HG03565 (cell line): ENCODE measurements around the gene ZNF550.

ENCODE experiments used
- ATAC-seq: cut with Tn5 transposase; IDR thresholded peaks from one replicate; pipeline ENCODE4 v1.9.1; 2021; ENCODE audit warnings: mild to moderate bottlenecking, moderate library complexity; ENCODE audit not compliant: unreplicated experiment

Gene ZNF550

DNA sequence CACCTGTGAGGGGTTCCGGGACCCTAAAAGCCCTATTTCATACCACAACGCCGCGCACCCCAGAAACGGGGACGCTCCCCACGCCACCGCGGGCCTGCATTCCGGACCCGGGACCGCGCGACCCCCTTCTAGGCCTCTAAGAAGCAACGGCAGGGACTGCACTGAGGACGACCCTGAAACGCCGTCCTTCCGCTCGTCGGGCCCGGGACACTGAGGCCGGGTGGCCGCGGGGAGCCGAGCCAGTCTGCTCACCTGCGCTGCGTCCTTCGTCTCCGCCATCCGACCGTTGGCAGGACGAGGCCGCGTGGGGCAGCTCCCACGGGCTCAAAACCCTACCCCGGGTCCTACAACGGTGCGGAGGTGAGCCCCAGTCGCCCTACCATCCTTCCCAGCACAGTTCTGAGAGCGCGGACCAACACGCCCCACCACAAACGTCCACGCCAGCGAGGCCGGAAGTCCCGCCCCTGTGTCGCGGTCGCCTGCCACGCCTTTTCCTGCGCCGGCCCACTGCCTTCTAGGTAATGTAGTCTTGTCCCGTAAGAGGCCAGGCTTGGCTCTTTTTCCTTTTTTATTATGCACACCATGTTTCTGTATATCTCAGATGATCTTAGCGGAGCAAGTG is at the start of gene ZNF550:
TSS of gene ZNF550 (minus strand) at position 460 of the 622 bp plus-strand sequence. CDS start at position 279, 181 bp downstream.
- peak; percentile 85 for ATAC-seq

DNA sequence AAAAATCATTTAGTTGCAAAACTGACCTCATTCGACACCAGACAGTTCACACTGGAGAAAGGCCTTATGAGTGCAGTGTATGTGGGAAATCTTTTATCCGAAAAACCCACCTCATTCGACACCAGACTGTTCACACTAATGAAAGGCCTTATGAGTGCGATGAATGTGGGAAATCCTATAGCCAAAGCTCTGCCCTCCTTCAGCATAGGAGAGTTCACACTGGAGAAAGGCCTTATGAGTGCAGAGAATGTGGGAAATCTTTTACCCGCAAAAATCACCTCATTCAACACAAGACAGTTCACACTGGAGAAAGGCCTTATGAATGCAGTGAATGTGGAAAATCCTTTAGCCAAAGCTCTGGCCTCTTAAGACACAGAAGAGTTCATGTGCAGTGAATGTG is 47.3 kb upstream of the ZNF550 start:
- ATAC-seq, result no peak

GRCh38 chr19:57599761-57600383 is 40.2 kb upstream of the ZNF550 start, which contains the start of gene ZNF530:
Gene ZNF530, plus strand, starts transcription at chr19:57599885. Its CDS starts 4,461 bp downstream, at chr19:57604346.
- peak; percentile 92 for ATAC-seq

GRCh38 chr19:57599377-57599760 is 39.7 kb upstream of the ZNF550 start:
- ATAC-seq, result peak; percentile 22

- ATAC-seq, result no peak
Measured at GRCh38 chr19:57587529-57587928, 27.9 kb upstream of the ZNF550 start.

DNA sequence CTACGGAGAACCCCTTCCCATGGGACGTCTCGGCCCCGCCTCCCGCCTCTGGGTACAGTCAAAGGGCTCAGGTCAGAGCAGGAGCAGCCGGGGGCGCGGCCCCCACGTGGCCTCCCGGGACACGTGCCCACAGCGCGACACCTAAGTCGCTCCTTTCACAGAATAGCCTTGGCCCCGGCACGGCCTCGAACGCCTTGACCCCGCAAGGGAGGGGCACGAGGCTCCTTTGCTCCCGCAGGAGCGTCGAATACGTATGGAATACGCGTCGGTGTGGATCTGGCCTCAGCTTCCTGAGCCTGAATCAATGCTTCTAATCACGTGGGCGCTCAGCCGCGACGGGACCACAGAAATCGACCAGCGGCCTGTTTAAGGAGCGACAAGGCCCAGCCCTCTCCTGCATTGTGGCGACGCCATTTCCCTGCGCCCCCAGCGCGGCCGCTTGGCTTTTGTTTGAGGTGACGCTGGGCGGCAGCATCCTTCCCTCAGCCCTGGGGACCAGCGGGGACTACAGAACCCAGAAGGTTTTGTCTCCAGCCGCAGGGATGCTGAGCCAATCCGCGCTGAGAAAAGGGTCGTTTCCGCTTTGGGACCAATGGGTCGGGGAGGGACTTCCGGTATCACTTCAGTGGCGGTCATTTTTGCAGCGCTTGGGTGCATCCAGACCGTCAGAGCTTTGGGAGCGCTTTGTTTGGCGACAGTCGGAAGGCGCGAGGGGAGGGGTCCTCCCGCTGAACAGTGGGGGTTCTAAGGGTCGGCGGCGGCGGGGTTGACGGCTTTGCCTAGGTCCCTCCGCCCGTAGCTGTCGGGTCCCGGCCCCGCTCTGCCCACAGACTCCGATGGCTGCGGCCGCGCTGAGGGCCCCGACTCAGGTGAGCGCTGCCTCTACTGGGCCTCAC is 24.1 kb upstream of the ZNF550 start, which contains the start of gene ZIK1:
TSS of gene ZIK1 (plus strand) at position 625 of the 896 bp plus-strand sequence. CDS start at position 837, 212 bp downstream.
- ATAC-seq, result peak; percentile 75

- no peak for ATAC-seq
Measured at GRCh38 chr19:57583104-57583520, 23.4 kb upstream of the ZNF550 start.

DNA sequence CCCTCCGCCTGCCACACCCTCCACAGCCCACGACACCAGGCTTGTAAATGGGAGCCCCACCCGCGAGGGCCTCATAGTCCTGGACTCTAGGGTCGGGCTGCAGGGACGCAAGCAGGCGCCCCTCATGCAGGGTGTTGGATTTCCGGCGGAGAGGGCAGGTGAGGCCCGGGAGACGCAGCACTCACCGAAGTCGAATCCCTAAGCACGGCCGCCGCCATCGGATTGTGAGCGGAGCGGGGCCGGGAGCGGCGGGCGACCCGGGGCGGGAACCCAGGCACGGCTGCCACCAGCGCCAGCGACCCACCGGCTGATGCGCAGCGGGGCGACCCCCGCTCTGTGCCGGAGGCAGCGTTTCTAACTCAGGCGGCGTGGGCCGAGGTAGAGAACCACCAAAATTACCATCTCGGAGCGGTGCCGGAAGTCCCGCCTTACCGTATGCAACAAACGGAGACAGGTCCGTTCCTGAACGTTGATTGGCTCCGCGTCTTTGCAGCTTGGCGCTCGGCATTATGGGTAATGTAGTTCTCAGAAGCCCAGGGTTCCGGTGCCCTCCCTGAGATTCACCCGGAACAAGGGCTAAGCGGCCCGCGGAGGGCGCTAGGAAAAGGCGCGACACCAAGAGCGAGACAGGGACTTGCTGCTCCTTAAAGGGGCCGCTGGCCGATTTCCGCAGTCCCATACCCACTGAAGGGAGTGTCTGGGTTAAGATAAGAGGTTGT is 19.0 kb upstream of the ZNF550 start, which contains the start of gene ZNF416:
TSS of gene ZNF416 (minus strand) at position 425 of the 719 bp plus-strand sequence. CDS start at position 218, 207 bp downstream.
- peak; percentile 95 for ATAC-seq

DNA sequence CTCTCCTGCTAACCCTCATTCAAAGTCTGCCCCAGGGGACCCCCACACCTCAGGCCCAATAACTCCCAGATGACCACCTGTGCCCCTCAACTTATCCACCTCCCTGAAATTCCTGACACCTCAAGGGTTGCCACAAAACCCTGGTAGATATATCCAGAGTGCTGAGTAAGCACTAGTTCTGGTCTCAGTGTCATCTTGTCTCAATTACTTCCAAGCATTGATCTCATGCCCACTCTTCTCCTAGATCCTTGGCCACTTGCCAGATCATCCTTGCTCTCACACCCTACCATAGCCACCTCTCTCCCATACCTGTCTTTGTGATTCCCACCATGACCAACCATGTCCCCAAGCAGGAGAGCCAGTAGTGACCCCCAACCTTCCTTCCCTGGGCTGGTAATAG is 17.0 kb upstream of the ZNF550 start:
- no peak for ATAC-seq

DNA sequence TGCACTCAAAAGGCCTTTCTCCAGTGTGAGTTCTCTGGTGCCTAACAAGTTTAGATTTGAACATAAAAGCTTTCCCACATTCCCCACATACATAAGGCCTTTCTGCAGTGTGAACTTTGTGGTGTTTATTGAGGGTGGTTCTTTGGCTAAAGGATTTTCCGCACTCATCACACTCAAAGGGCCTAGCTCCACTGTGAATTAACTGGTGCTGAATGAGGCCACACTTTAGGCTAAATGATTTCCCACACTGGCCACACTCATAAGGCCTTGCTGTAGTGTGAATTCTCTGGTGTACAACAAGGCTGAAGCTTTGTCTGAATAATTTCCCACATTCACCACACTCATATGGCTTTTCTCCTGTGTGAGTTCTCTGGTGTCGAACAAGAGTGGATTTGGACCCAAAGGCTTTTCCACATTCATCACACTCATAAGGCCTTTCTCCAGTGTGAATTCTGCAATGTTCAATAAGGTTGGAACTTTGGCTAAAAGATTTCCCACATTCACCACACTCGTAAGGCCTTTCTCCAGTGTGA is 12.8 kb upstream of the ZNF550 start:
- ATAC-seq, result no peak

GRCh38 chr19:57570707-57571106 is 11.0 kb upstream of the ZNF550 start:
- no peak for ATAC-seq

GRCh38 chr19:57566396-57567265 is 7.0 kb upstream of the ZNF550 start:
- ATAC-seq, result no peak

DNA sequence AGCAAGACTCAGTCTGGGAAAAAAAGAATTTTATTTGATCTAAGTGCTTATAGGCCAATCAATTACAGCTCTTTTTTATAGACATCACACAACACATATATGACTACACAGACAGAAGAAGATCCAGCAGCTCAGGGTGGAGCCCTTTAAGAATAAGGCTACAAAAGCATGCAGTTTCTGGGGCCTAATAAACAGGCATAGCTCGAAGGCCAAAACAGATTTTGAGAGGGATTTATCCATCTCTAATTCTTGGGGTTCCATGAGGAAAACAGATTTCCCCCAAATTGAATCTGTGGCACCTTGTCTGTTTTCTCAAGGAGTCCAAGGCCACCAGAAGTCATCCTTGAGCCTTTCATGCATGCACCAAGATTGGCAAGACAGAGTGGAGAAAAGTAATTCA is 3.9 kb upstream of the ZNF550 start:
- ATAC-seq, result no peak

DNA sequence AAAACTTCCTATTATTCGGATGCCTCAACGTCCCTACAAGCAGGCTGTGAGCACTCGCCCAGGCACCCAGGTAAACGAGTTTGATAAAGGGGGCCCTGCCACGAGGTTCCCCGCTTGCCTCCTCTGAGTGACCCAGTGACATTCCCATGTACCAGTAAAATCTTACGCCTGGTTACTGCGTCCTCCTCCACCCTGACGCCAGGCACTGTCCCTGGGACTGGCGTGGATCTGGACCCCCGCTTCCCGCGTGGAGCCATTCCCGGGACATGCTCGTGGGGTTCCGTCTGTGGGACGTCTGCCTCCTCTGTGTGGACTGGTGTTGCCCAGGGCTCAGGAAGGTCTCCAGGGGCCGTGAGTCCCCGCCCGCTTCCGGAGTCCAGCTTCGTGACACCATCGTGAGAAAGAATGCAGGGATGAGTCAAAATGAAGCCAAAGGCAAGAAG is 407 bp upstream of the ZNF550 start:
- ATAC-seq, result no peak

DNA sequence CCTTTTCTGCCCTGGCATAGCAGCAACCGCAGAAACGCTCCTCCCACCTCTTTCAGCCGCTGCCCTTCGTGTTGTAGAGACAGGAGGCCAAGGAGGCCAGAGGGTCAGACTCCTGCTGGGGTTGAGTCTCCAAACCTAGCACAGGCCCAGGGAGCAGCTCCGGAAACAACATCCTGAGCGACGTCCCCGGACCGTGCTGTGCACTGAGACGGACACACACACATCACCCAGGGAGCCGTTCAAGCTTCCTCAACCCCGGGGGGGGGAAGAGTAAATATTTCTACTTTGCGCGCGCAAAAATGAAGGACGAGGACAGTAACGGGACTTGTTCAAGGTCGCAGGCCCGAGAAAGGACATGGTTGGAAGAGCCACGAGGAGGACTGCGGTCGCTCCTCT is 657 bp downstream of the ZNF550 start:
- no peak for ATAC-seq

GRCh38 chr19:57558525-57558924 is 1.1 kb downstream of the ZNF550 start:
- ATAC-seq, result no peak

DNA sequence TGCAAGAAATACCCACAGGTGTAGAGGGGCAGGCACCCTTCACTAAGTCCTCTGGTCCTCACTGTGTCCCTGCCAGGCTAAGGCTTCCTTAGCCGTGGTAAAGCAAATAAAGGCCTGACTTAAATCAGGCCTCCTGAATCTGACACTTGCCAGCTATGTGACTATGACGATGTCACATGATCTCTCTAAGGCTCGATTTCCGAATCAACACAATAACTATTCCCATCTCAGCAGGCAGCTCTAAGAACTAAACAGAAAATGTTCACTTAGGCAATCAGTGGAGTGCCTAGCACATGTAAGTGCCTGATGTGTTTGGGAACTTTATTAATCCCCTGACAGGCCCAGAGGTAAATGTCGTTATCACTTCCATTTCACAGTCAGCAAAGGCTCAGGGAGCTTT is 2.0 kb downstream of the ZNF550 start:
- no peak for ATAC-seq

DNA sequence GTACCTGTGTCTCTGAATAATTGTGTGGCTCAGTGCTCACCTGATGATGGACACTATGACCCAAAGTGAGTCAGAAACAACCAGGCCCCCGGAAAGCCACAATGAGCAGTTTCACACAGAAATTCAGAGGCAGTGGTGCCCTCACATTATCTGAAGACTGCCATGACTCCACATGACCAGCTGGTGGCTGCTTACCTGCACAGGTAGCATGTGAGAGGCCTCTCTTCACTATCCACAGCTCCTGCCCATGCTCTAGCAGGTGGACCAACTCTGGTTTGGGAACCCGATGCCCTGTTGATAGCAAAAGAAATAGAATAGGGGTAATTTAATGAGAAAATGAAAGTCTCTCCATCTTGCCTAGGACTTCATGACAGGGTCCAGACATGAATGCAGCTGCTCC is 7.2 kb downstream of the ZNF550 start:
- ATAC-seq, result no peak

GRCh38 chr19:57546513-57546912 is 13.2 kb downstream of the ZNF550 start:
- no peak for ATAC-seq
